HG03565 (cell line): Measurements from ENCODE around the gene COL7A1.

Source experiments
- ATAC-seq: cut with Tn5 transposase; IDR thresholded peaks from one replicate; pipeline ENCODE4 v1.9.1; 2021; ENCODE audit warnings: mild to moderate bottlenecking, moderate library complexity; ENCODE audit not compliant: unreplicated experiment

The COL7A1 gene

DNA sequence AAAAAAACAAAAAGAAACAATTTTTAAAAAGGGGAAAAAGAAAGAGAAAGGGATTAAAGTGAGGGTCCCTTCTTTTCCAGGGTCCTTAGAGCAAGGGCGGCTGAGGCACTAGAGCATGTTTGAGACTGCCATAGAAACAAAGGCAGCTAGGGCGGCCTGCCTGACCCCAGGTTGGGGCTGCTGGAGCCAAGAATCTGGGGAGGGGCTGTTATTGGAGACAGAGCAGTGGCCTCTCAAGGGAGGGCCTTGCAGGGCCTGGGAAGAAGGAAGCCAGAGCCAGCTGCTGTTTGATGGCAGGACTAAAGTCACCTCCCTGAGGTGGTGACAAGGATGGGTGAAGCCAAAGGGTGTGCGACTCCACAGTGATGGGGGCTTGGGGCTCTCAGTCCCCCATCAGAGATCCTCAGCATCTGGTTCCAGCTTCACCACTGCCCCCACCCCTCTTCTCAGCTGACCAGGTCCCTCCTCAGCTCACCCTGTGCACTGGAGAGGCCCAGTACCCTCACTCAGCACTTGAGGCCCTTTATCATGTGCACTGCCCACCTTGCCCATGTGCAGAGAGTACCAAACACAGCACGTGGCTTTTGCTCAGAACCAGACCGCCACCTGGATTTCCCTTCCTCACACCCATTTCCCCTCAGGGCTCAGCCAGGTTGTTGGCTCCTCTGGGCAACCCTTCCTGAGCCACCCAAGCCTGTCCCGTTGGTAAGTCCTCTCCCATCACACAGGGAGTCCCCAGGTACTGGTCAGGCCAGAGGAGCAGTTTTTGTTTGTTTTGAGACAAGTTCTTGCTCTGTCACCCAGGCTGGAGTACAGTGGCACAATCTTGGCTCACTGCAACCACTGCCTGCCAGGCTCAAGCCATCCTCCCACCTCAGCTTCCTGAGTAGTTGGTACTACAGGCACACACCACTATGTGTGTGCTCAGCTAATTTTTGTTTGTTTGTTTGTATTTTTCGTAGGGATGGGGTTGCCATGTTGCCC lies 24.7 kb upstream of the COL7A1 start:
- no peak for ATAC-seq

DNA sequence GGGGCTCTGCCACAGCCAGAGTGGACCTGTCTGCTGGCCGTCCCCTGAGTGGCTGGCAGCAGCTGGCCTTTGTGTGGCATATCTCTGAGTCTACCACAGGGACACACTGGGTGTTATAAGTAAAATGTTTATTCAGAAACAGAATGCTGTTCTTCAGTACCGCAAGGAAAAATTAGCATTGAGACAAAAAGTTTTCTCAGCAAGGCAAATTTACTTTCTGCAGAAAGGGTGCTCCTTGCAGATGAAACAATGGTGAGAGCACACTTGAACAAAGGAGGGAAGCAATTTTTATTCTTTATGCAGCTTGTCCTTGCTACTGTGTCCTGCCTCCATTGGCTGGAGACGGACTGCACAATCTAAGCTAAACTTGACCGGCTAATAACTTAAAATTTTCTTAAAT lies 22.4 kb upstream of the COL7A1 start:
- ATAC-seq, result no peak

DNA sequence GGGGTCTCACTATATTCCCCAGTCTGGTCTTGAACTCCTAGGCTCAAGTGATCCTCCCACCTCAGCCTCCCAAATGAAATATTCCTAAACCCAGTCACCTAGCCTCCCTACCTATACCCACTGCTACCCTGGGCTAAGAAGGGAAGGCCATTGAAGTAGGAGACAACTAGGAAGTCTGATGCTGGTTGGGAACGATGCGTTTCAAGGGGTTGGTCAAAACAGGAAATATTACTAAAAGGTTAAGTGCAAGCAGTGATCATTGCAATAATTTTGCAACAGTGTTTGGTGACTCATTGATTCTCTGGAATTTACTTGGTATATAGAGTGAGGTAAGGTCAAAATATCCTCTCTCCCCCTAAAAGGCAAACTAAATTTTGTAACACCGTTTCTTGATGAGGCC lies 18.9 kb upstream of the COL7A1 start:
- no peak for ATAC-seq

- no peak for ATAC-seq
Measured at GRCh38 chr3:48612309-48612708, 17.2 kb upstream of the COL7A1 start.

- peak; percentile 90 for ATAC-seq
Measured at GRCh38 chr3:48609088-48610005, 14.2 kb upstream of the COL7A1 start, which contains the start of gene UQCRC1. TSS of gene UQCRC1 (minus strand) at chr3:48609646. CDS start at chr3:48609620, 26 bp downstream.

DNA sequence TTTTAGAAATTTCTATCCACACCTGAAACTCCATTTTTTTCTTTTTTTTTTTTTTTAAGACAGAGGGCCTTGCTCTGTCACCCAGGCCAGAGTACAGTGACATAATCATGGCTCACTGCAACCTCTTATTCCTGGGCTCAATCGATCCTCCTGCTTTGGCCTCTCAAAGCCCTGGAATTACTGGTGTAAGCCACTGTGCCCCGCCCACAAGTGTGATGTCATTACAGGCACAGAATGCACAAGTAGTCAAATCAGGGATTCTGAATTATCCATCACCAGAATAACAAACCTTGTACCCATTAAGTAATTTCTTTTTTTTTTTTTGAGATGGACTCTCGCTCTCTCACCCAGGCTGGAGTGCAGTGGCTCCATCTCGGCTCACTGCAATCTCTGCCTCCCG lies 12.4 kb upstream of the COL7A1 start:
- no peak for ATAC-seq

GRCh38 chr3:48601622-48601994 lies 6.5 kb upstream of the COL7A1 start:
- no peak for ATAC-seq

DNA sequence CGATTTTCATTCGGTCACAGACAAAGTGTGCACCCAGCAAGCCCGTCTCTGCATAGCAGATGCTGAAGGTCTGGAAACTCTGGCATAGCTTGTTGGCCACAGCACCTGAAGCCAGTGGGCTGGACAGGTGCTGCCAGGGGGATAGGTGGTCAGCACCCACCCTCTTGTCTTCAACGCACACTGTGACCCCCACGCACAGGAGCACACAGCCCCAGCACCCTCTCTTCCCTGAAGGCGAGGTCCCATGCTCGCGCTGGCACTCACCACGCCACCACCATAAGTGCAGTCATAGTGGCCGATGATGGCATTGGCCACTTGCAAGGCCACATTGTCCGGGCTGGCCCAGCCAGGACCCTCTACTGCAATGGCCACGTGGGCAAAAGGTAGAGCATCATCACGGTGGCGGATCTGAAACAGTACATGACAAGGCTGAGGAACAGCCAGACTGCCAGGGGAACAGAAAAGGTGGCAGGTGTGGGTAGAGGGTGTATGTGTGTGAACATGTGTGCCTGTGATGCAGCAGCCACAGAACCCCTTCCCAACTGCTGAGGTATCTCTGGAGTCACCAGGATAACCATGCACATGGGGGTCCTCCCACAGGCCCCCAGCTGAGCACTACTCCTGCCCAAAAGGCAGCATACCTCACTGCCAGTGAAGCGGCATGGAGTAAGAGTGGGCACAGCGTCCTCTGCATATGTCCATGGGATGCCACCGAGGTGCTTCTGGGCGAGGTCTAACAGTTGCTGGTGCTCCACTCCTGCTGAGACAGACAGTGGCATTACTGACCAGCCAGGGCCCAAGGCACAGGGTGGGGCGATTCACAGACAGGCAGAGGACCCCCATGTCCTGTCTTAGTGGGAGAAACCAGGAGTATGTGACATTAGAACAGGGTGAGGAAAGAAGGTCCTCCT lies 5.8 kb upstream of the COL7A1 start:
- no peak for ATAC-seq

- ATAC-seq, result no peak
Measured at GRCh38 chr3:48599509-48600285, 4.6 kb upstream of the COL7A1 start.

GRCh38 chr3:48599077-48599501 lies 4.0 kb upstream of the COL7A1 start:
- no peak for ATAC-seq

GRCh38 chr3:48598323-48599076 lies 3.4 kb upstream of the COL7A1 start:
- no peak for ATAC-seq

DNA sequence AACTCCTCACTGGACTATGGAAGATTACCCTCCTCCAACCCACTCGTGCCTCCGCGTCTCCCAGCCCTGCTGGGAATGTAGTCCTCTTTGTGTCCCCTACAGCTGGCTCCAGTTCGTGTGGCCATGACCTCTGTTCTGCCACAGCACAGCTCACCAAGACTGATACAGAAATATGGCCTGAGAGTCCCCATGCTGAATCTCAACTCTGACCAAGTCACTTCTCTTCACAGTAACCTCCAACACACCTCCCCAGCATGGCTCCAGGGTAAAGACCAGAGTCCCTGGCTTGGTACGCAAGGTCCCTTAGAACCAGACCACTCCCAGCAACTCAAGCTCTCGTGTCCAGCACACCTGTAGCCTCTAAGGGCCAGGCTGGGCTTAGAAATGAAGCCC lies 2.3 kb upstream of the COL7A1 start:
- ATAC-seq, result no peak

GRCh38 chr3:48596676-48597407 lies 1.7 kb upstream of the COL7A1 start:
- no peak for ATAC-seq

DNA sequence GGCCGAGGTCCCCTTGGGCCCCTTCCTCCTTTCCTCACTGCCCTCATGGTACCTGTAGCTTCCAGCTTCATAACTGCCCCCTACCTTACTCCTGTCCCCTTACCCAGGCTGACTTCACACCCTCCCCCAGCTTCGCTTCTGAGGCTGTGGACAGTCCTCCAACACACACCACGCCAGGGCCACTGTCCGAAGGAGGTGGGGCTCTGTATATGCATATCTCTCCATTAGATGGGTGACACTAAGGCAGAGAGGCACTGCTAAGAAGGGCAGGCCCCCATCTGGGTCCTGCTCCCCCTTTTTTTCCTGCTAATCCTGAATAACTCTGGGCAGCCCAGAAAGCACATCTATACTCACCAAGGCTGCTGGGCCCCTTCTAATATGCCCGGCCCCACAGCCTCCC lies 1.0 kb upstream of the COL7A1 start:
- ATAC-seq, result no peak

DNA sequence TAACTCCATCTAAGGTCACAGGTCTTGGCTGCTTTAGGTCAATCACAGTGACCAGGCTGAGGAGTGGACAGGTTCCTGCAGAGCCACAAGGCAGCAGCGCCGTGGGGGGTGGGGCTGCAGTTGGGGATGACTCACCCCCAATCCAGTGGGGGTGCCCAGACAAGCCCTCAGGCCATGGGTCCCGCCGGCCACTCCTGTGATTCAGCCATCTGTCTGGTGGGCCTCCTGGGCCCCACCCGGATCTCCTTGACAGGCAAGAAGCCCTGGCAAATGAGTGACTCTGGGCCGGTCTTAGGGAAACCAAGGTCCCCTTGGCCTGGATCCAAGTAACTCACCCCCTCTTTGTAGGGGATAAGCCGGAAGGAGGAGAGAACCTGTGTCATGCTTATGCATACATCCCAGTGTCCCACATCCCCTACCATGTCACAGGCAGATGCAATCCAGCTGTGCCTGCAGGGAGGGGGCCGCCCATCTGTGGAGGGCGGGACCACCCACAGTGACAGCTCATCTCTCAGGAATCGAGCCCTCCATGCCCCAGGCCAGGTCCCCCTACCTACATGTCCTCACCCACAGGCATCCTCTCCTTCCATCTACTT lies 495 bp upstream of the COL7A1 start:
- no peak for ATAC-seq

GRCh38 chr3:48594417-48595049 lies 596 bp downstream of the COL7A1 start:
- no peak for ATAC-seq

DNA sequence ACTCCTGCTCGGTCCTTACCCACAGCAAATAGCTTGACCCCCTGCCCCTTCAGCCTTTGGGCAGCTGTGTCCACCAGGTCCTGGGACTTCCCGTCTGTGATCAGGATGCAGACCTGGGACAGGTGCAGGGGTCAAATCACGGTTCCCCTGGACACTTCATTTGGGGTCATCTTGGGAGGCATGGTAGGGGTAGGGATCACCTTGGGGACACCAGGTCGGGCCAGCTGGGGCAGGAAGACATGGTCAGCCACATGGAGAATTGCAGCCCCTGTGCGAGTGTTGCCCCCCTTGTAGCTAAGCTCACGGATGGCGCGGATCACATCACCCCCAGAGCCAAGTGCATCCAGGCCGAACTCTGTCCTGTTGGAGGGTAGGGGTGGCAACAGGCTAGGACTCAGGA lies 1.8 kb downstream of the COL7A1 start:
- ATAC-seq, result no peak
